ENCODE results near the gene LSAMP.

- no peak for TF ChIP-seq CTCF (IDR thresholded peaks at IDR 0.05)
- TF ChIP-seq POLR2AphosphoS5 (IDR thresholded peaks at IDR 0.05; ENCODE audit: low read depth, low read length), result no peak
- TF ChIP-seq REST (IDR thresholded peaks at IDR 0.05; ENCODE audit: insufficient read depth in 1 of 2, low read depth in 2 of 2, low read length in 1 of 2), result no peak
- no peak for TF ChIP-seq SIN3A (IDR thresholded peaks at IDR 0.05; ENCODE audit: borderline replicate concordance, insufficient read depth, low read depth, low read length)
- TF ChIP-seq TCF7L2 (IDR thresholded peaks at IDR 0.05; ENCODE audit: low read depth, low read length), result no peak
Measured at GRCh38 chr3:115761927-115762305, 683.4 kb downstream of the LSAMP start.
